Progenitor cell of endocrine pancreas (in vitro differentiated cells): ENCODE measurements around the gene TNFSF4. TPM values are rescaled to one million over a fixed set of nuclear protein-coding genes. Genes with fewer than 3 reads are reported as not detected.
A peak's percentile ranks its signal among the peaks of the same experiment; 100 is the strongest.

ENCODE experiments used
- DNase-seq: peaks from one replicate; pipeline ENCODE4 v3.0.0; 2021; ENCODE audit warnings: low spot score; ENCODE audit not compliant: unreplicated experiment
- H3K27ac Mint-ChIP-seq: 2 replicates; pipeline ENCODE4 v1.8.0; 2021; ENCODE audit warnings: mild to moderate bottlenecking, moderate library complexity, mixed read lengths
- H3K27me3 Mint-ChIP-seq: 2 replicates; pipeline ENCODE4 v1.8.0; 2021; ENCODE audit warnings: mixed read lengths
- H3K36me3 Mint-ChIP-seq: 2 replicates; pipeline ENCODE4 v1.8.0; 2022; ENCODE audit warnings: mixed read lengths; ENCODE audit not compliant: insufficient read depth
- H3K4me1 Mint-ChIP-seq: 2 replicates; pipeline ENCODE4 v1.8.0; 2021; ENCODE audit warnings: low read depth, mixed read lengths
- H3K4me3 Mint-ChIP-seq: 2 replicates; pipeline ENCODE4 v1.8.0; 2021; ENCODE audit warnings: low read depth, mild to moderate bottlenecking, moderate library complexity, mixed read lengths
- H3K9me3 Mint-ChIP-seq: 2 replicates; pipeline ENCODE4 v1.8.0; 2021; ENCODE audit warnings: low read depth, mixed read lengths
- total RNA-seq: library from RNA; stranded (reverse); gene quantifications from 2 replicates; pipeline ENCODE4 v1.2.1, GENCODE V29; 2021
- TF ChIP-seq, protein P1 (sequence below): fragments of 200-600 bp; sonication (generic); IDR thresholded peaks from one replicate; pipeline ENCODE4 v1.5.0; 2021; ENCODE audit warnings: antibody characterized with exemption, mild to moderate bottlenecking; ENCODE audit not compliant: unreplicated experiment

TNFSF4 gene
- total RNA-seq, 1 donor from 2014 or later = 1.7 TPM

- no peak for DNase-seq
- Mint-ChIP-seq H3K4me1 (peaks cover 3% of the 10 kb centered on the region), H3K27me3 (no peaks in the 10 kb centered on the region), H3K36me3 (no peaks in the 10 kb centered on the region), H3K27ac (no peak overlapping the region), H3K4me3 (no peak overlapping the region), H3K9me3 (peaks cover 4% of the 10 kb centered on the region)
- TF ChIP-seq, protein P1, sequence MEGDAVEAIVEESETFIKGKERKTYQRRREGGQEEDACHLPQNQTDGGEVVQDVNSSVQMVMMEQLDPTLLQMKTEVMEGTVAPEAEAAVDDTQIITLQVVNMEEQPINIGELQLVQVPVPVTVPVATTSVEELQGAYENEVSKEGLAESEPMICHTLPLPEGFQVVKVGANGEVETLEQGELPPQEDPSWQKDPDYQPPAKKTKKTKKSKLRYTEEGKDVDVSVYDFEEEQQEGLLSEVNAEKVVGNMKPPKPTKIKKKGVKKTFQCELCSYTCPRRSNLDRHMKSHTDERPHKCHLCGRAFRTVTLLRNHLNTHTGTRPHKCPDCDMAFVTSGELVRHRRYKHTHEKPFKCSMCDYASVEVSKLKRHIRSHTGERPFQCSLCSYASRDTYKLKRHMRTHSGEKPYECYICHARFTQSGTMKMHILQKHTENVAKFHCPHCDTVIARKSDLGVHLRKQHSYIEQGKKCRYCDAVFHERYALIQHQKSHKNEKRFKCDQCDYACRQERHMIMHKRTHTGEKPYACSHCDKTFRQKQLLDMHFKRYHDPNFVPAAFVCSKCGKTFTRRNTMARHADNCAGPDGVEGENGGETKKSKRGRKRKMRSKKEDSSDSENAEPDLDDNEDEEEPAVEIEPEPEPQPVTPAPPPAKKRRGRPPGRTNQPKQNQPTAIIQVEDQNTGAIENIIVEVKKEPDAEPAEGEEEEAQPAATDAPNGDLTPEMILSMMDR = no peak
Observed at GRCh38 chr1:173222149-173223030, 15.3 kb upstream of the TNFSF4 start.

DNA sequence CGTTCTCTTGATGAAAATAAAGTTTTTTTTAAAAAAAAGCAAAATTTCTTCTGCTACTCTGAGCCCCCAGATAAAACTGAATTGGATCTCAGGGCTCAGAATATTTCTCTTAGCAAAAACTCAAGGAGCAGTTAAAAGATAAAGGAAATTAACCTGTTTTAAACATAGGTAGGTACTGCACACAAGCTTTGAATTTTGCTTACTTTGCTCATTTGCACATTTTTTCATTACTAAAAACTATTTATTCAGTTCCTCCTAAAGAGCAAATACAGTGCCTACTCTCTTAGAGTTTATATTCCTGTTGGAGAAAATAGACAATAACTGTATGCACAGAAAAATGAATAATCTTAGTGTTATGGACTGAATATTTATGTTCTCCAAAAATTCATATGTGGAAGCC, 13.0 kb upstream of the TNFSF4 start:
- no peaks in the 10 kb centered on the region for H3K9me3 Mint-ChIP-seq
- TF ChIP-seq, protein P1 = no peak
- no peaks in the 10 kb centered on the region for H3K27me3 Mint-ChIP-seq
- no peaks in the 10 kb centered on the region for H3K4me1 Mint-ChIP-seq
- no peak overlapping the region for H3K27ac Mint-ChIP-seq
- H3K4me3 Mint-ChIP-seq = no peak overlapping the region
- no peak for DNase-seq
- no peaks in the 10 kb centered on the region for H3K36me3 Mint-ChIP-seq

DNA sequence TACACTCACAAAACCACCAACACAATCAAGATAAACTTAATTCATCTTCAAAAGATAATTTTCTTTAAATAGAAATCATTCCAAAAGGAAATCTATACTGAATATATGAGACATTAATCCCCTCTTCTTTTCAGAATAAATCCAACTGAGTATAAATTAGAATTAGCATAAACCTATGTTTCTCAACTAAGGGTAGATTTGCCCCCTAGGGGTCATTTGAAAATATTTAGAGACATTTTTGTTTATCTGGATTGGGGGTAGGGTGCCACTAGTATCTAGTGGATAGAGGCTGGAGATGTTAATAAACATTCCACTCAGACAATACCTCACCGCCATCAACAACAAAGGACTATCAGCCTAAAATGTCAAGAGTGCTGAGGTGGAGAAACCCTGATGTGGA, 6.5 kb upstream of the TNFSF4 start:
- DNase-seq = no peak
- Mint-ChIP-seq H3K27ac (no peak overlapping the region), H3K9me3 (no peaks in the 10 kb centered on the region), H3K36me3 (no peaks in the 10 kb centered on the region), H3K4me3 (no peak overlapping the region), H3K4me1 (peaks cover 22% of the 10 kb centered on the region), H3K27me3 (no peaks in the 10 kb centered on the region)
- TF ChIP-seq, protein P1 = peak; percentile 18

DNA sequence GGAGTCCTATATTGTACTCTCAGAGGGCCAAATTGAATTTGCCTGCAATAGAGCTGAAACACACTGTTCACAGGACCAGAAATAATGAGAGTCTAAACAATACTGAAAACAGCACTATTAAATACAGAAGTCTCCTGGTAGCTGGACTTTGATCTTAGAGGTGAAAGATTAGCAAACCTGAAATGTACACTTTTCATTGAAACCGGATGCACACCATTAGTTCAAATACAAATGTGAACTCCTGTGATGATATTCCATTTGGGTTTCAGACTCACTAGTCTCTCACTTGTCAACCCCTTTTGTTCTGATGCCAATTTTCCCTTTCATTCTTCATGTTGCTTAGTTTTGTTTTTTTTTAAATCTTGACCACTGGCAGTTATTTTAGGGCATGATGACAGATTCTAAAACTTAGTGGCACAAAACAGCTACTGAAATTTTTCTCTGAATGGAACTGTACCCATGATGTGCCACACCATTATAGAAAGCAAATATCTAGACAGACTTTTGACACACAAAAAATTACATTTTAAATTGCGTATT, 5.9 kb upstream of the TNFSF4 start:
- peak overlapping the region; percentile 24 for H3K27ac Mint-ChIP-seq
- H3K27me3 Mint-ChIP-seq = no peaks in the 10 kb centered on the region
- peaks cover 24% of the 10 kb centered on the region for H3K4me1 Mint-ChIP-seq

GRCh38 chr1:173210716-173211231, 3.6 kb upstream of the TNFSF4 start:
- no peak for DNase-seq
- H3K27me3 Mint-ChIP-seq = no peaks in the 10 kb centered on the region
- no peak overlapping the region for H3K27ac Mint-ChIP-seq
- no peaks in the 10 kb centered on the region for H3K36me3 Mint-ChIP-seq
- H3K4me1 Mint-ChIP-seq = peaks cover 39% of the 10 kb centered on the region
- H3K9me3 Mint-ChIP-seq = no peaks in the 10 kb centered on the region
- TF ChIP-seq, protein P1 = no peak
- no peak overlapping the region for H3K4me3 Mint-ChIP-seq

More for the DNA sequence above, 5.9 kb upstream of the TNFSF4 start:
- TF ChIP-seq, protein P1 = no peak
- no peaks in the 10 kb centered on the region for H3K36me3 Mint-ChIP-seq
- H3K4me3 Mint-ChIP-seq = no peak overlapping the region
- no peaks in the 10 kb centered on the region for H3K9me3 Mint-ChIP-seq
- DNase-seq = no peak
